Fibroblast of the conjunctiva (primary cell): ENCODE measurements around the gene TMIE.
"Not testable (repeated sequence)": the region's sequence is repeated elsewhere in the genome, so short reads cannot be mapped to it uniquely, and the experiment has no call there.

Experiments used
- DNase-seq: peaks from one replicate; pipeline ENCODE4 v3.0.0-alpha.2; 2010; ENCODE audit warnings: low read depth

The TMIE gene

DNA sequence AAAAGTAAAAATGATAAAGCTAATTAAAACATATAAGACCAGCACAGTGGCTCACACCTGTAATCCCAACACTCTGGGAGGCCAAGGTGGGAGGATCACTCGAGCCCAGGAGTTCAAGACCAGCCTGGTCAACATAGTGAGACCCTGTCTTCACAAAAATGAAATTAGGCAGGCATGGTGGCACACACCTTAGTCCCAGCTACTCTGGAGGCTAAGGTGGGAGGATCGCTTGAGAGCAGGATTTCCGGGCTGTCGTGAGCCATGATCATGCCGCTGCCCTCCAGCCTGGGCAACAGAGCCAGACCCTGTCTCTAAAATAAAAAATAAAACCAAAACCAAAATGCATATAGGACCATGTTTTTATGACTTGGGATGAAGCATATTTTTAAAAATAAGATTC, 21.3 kb downstream of the TMIE start:
- DNase-seq, result no peak

DNA sequence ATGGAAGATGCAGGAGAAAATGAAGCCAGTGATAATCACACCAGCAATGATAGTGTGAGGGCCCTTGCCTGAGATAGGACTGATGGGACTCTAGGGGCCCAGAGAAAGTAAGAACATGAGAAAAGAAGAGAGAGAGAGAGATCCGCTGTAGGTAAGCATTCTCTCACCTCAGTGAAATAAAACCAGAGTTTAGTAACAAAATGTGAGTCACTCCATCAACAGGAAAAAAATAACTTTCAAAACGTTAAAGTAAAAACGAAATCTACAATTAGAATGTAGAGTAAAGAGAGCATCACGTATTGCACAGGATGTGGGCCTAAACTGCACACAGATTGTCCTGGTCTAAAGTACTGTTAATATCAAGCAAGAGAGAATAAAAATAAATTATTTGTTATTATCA, 23.2 kb downstream of the TMIE start:
- no peak for DNase-seq

DNA sequence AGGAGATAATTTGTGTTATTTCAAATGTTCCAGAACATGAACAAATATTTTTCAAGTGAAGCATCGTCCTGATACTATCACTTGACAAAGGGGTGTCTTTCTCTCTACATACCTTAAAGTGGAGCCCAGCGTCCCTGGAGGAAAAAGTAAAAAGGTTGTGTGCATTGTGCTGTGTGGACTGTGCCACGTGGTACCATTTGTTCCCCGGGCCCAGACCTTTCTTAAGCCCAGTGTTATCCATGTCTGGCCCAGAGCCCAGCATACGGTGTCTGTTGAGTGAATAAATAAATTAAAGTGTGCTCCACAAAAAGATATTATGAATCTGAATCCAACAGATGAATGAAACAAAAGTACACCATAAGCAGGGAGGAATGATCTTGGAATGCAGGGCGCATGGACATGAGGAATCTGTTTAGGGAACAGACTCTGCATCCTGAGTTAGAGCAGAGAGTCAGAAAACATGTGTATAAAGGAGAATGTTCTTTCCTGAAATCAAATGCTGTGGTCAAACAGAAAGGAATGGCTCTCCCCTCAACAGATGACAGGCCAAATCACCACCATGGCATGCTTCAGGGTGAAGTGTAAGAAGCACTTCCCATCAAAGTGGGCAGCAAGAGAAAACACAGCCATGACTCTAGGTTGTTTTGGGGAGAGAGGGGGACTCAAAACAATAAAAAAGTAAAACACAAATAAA, 24.6 kb downstream of the TMIE start:
- peak; percentile 18 for DNase-seq

DNA sequence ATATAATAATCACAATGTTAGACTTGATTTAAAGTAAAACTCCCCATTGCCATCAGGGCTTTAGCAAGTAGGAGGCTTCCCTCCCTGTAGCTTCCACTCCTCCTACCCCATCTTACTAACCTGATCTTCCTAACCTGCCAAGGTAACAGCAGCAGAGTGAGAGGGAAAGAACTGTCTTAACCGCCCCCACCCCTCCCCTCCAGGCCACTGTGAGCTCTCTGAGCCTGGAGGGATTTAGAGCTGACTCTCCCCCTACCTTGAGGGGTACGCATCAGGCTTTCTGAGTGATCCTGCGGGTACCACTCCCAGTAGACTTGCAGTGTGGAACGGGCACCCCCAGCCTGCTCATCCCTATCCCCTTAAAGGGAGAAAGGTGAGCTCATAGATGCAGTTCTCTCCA, 27.8 kb downstream of the TMIE start:
- no peak for DNase-seq

DNA sequence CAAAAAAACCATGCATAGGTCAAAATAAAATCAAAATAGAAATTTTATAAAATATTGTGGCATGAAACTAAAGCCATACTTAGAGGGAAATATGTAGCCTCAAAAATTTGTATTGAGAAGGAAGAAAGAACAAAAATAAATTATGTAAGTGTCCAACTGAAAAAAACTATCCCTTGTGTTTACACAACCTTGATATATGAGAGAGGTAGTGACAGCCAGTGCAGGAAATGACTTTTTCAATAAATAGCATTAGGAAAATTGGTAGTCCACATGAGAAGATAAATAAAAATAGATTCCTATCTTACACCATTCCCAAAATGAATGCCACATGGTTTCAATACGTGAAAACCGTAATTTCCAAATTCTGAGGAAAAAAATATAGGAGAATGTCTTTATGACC, 29.6 kb downstream of the TMIE start:
- DNase-seq, result no peak

DNA sequence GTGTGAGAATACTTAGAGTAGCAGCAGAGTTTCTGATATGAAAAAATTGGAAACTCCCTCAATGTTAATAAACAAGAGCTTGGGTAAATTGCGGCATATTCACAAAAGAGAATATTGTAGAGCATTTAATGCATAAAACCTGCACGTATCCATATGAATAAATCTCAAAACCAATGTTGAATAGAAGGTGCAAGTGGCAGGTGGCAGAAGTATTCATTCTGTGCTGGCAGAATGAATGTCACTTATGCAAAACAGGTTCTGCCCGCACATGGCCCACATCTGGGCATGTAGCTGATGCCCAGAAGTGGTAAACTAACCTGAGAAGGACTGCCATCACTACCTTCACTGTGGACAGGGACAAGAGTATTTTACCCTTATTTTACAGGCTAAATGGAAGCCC, 30.6 kb downstream of the TMIE start:
- DNase-seq, result no peak

DNA sequence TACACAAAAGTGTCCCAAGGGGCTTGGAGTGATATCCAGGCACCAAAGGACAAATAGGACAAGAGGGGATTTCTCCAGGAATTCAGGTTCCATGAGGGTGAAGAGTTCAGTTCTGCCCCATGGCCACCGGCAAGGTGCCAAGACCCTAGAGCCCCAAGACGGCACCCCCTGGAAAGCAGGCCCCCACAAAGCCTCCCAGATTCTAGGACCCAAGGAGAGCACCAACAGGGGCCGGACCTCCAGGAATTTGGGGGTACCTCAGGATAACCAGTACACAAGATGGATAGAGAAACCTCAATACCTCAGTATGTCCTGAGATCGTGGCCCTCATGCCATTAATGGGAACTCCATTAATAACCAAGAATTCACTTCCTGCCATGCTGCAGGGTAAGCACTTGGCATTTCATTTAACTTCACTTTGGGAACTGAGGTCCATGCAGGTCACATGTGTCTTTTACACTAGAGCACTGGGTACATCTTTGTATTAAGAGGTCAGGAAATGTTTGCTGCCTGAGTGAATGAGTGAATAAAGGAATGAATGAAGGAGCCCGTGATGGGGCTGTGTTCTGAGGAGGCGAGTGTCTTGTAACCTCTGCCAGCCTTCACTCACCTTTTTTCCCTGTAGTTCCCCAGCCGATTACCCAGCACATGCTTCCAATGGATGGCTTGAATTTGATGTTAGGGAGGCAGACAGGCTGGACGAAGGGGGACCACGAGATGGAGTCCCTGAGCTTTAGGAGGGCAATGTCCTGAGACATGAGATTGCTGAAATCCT, 32.0 kb downstream of the TMIE start:
- no peak for DNase-seq

DNA sequence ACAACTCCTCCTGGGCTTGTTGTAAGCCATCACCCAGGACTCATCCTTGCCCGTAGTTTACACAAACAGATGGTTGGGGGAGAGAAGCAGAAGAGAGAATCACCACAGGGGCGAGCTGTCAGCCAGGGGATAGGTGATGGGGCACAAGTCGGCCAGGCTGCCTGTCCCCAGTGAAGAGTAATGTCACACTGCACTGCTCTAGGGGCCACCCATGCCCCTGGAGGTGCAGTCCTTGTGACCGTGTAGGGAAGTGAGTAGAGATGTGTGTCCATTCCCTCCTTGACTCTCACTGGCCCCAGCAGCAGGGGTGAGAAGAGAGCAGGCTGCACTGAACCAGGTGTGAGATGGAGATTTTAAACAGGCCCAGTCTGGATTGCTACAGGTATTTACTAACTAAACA, 33.6 kb downstream of the TMIE start:
- DNase-seq, result no peak

DNA sequence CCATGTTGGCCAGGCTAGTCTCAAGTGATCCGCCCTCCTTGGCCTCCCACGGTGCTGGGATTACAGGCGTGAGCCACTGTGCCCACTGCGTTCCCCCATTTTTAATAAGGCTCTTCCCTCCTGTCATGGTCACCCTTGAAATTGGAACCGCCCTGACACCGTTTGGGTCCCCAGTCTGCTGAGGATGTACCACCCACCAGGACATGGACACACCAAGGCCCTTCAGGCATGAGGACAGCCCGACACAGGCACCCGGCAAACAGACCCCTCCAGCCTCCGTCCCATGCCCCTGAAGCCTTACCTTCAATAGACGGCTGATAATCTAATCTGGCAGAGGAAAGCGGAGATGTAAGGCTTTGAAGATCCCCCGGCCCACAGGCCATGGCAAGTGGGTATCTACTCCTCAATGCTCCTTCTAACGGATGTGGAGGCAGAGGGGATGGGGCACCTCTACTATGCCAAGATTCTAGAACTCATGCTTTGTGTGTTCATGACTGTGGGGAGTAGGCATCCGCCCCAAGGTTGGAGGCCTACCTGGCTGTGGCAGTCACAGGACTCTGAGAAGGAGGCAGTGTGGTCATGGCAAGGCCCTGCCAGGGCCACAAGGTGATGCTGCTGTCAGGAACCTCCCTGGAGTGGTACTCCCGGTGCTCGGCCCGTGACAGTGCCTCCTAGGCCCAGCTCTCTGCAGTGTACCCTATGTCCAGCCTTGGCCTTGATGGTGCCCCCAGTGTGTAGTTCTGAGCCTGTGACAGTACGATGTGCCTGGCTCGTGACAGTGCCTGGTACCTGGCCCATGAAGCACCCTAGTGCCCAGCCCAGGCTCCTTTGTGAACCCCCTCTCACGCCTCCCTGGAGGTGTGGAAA, 35.0 kb downstream of the TMIE start:
- DNase-seq, result no peak

DNA sequence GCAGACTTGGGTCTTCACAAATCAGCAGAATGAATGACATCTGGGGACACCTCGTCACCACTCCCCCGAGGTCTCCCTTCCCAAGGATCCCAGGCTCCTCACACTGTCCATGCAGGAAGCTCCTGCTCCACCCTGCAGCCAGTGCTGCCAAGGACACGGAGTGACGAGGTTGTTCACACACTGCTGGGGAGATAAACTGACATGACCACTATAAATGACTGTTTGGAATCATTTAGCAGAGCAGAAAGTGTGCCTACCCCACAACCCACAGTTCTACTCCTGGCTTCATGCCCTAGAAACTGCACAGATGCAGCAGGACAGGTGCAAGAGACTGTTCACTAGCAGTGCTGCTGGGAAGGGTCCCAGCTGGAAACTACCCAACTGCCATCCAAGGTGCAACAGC, 36.1 kb downstream of the TMIE start:
- DNase-seq, result no peak

DNA sequence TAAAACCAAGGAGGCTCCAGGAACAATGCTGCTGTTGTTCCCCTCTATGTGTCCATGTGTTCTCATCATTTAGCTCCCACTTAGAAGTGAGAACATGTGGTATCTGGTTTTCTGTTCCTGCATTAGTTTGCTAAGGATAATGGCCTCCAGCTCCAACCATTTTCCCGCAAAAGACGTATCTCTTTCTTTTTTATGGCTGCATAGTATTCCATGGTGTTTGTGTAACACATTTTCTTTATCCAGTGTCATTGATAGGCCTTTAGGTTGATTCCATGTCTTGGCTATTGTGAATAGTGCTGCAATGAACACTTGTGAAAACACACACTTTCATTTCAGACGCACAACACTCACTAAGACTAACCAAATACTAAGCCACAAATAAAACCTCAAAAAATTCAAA, 38.4 kb downstream of the TMIE start:
- DNase-seq, result not testable (repeated sequence)

DNA sequence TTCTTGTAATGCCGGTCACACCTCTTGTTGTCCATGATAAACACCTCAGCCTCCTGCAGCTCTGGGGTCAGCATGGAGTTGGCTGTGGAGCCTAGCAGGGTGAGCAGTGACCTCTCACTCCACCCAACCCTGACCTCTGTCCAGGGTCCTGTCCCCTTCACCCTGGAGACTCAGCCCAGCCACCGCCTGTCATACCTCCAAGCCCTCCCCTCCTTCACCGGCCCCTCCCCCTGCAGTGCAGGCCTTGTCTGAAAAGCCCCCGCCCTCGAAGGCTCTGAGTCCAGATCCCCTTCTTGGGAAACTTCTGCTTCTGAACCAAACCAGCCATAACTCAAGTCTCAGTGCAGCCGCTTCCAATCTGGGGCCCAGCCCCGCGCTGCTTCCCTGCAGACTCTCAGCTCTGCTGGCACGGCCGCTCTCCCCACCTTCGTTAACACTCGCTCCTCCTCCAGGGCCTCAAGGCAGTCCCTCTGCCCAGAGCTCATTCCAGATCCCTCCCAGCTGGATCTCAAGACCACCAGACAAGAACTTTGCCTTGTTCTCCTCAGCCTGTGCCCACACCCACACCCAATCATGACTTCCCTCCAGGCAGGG, 41.9 kb downstream of the TMIE start:
- no peak for DNase-seq

DNA sequence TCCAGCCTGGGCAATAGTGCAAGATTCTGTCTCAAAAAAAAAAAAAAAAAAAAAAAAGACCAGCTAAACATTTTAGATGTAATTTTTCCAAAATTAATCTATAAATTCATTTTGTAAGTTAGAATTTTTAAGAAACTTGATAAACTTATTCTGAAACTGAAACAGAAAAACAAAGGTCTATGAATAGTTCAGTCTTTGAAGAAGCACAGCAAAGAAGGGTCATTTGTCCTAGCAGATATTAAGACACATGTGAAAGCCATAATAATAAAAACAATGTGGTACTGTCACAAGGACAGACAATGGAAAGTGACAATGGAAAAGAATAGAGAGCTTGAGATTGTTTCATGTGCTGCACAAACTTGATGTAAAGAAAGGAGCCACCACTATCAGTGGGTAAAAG, 45.5 kb downstream of the TMIE start:
- no peak for DNase-seq

DNA sequence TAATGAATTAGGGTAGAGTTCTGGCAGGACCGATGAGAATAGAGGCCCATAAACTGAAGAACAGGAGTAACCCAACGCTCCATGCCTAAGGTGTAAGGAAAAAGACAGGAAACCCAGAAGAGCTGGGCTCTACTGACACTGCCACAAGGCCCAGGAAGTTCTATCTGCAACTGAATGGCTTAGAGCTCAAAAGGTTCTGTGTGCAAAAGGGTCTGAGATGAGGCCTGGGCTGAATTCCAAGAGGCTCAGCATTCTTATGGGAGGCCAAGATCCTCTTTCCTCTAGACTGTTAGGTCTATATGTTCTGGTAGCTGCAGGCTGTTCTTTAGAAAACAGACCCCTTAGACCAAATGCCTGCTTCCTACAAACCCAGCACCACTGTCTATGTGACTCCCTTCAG, 47.0 kb downstream of the TMIE start:
- DNase-seq, result no peak

DNA sequence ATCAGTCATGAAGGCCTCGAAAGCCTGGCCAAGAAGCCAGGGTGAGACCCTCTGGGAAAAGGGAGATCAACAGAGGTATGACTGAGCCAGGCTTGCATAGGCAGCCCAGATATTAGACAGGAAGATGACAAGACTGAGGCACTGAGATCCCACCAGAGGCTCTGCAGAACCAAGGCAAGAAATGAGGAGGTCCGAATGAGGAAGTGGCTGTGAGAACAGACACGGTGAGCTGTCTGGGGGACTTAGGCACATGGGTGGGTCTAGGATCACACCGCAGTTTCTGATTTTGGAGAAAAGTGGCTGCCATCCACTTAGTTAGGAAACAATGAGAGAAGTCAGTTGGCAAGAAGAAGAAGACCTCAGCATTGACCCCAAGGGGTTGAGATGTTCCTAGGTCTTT, 47.9 kb downstream of the TMIE start:
- DNase-seq, result no peak

DNA sequence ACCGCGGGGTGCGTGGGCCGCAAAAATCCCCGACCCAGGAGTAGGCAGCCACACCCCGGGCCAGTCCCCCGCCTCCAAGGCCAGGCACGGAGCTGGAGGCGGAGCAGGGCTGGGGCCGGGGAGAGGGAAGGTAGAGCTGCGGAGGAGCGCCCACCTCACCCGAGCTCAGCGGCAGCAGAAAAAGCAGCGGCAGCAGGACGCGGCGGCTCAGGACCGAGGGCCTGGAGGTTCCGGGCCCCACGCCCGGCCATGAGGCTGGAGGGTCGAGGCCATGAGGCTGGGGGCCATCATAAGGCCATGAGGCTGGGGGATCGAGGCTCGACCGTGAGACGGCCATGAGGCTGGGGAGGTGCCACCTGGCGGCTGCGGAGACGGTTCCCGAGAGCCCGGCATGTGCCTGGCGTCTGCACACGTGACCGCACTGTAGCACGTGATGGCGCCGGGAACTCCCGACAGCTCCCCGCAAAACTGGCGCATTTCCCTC, 49.4 kb downstream of the TMIE start:
- DNase-seq, result no peak

DNA sequence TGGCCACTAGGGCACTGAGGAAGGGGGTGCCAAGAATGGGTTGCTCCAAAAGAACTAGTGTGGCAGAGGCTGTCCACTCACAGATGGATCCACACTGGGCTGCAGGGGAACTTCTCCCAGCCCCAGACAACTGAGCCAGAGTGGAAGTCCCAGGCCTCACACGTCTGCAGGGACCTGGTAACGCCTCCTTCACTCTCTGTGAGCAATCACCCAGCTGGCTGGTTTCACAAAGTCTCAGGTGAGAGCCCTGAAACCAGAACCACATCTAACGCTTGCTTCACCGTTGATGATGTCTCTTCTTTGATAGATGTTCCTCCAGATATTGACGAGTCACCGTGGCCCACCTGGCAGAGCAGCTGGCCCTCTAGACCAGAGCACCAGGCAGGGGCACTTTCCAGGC, 51.9 kb downstream of the TMIE start:
- not testable (repeated sequence) for DNase-seq

DNA sequence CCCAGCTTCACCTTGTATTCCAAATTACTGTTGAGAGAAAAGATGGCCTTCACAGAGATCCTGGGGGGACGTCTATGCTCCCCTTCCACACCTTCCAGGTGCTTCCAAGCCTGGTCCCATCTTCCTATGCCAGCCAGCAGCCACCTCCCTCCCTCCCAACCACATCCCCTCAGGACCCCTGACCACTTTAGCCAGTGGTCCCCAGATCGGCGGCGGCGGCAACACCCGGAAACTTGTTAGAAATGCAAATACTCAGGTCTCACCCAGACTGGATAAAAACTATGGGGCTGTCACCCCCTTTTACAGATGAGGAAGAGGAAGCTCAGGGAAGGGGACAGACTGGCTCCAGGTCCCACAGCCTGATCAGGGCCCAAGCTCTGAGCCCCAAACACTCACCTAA, 54.5 kb downstream of the TMIE start:
- DNase-seq, result no peak

DNA sequence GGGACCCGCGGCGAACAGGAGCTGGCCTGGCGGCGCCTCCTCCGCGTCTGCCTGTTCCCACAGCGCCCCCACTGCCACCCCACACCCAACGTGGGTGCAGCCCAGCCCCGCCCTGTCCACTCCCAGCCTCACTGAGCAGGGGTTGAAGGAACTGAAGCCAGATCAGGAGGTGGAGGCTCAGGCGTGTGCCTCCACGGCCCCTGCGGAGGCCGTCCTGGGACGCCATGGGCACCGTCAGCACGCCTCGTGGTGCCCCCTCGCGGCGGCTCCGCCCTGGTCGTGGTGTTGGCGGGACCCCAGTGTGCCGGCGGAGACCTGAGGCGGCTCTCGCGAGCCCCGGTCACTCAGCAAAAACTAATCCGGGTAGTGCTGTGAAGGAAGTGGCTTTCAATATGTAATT, 55.5 kb downstream of the TMIE start:
- no peak for DNase-seq

DNA sequence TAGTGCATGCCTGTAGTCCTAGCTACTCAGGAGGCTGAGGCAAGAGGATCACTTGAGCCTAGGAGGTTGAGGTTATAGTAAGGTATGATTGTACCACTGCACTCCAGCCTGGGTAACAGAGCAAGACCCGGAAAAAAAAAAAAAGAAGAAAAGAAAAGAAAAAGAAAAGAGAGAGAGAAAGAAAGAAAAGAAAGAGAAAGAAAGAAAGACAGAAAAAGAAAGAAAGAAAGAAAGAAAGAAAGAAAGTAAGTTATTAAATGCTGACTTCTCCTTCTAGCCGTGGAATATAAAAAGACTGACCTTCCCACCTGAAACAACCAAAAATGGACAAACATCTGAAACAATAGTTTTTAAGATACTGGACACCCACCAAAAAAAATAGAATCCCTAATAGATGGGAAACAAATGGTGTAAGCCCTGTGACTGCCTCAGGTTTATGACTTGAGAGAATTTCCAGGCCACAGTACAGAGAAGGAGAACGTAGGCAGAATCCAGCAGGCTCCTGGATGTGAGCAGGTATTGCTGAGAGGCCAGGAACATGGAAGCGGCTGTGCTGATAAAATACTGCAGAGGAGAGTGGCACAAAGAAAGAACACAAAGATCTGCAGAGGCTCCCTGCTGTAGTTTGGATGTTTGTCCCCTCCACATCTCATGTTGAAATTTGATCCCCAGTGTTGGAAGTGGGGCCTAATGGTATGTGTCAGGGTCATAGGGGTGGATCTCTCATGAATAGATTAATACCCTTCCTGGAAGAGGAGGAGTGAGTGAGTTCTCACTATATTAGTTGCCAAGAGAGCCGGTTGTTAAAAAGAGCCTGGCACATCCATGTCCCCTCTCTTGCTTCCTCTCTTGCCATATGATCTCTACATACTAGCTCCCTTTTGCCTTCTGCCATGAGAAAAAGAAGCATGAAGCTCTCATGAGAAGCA, 58.3 kb downstream of the TMIE start:
- no peak for DNase-seq
